Adipose tissue (tissue), 3 donors: ENCODE results near the gene RPTOR. TPM values are rescaled to one million over a fixed set of nuclear protein-coding genes. Genes with fewer than 3 reads are reported as not detected.

Experiments used
- H3K27ac ChIP-seq: one replicate; pipeline ENCODE4 v1.5.1; 2013; ENCODE audit warnings: low read depth, low read length
- WGBS, 3 donors: extraction: QIAGEN DNeasy Blood & Tissue Kit; methylation state at CpG; one replicate each; pipeline ENCODE4 v1.1.7; 2013; 5-methylcytosine and 5-hydroxymethylcytosine counted together
- polyA plus RNA-seq, 3 donors: library from polyadenylated mRNA; stranded (reverse); fragments of 200-250 nt; gene quantifications; one replicate each; pipeline ENCODE4 v1.2.3, GENCODE V29; 2013
- donor health status: healthy with polysubstance abuse.
- donor health status: Bipolar disorder and iron deficiency.
- donor health status: healthy.

RPTOR gene
- polyA plus RNA-seq, 3 donors, result 5.8 to 13.2 (median 7.5) TPM

DNA sequence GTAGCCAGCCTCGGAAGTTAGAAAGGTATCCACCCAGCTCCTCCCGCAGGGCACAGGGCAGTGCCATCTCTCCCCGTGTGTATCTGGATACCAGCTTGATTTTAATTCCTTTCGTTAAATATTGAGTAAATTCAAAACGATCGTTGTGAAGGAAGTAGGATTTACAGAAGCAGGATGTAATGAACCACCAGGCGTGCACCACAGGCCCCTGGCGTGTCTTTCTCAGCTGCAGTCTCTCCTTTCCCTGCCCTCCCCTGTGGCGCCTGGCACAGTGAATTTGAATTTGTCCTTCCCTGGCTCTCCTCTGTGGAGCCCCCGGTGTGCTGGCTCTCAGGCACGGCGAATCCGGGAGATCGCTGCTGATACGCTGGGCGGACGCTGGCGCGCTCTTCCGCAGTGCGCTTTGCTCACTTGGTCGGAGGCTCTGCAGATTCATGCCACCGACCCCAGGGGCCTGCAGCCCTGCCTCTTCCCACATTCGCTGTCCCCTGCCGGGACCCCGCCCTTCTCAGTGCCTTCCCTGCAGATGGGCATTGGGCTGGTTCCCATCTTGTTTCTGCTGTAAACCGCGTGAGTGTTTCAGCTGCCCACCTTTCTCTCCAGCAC, 164.6 kb downstream of the RPTOR start:
- 77 to 93% (median 84%) methylated on average over 28 of the region's 28 CpGs for WGBS, 3 donors
- no peak overlapping the region for H3K27ac ChIP-seq

GRCh38 chr17:80710714-80711302, 166.2 kb downstream of the RPTOR start:
- 74 to 89% (median 89%) methylated on average over 4 of the region's 4 CpGs for WGBS, 3 donors
- no peak overlapping the region for H3K27ac ChIP-seq

DNA sequence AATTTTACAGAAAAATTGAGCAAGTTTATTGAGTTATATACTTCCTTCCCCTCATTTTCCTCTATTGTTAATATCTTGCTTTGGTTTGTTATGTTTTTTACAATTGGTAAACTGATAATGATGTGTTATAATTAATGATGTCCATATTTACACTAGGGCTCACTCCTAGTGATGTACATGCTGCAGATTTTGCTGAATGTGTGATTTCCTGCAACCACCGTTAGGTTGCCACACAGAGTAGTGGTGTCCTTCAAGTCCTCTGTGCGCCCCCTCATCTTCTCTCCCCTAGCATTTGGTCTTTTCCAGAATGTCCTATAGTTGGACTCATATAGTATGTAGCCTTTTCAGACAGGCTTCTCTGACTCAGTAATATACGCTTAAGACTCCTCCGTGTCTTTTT, 167.5 kb downstream of the RPTOR start:
- no peak overlapping the region for H3K27ac ChIP-seq
- 82 to 97% (median 91%) methylated on average over 4 of the region's 4 CpGs for WGBS, 3 donors

GRCh38 chr17:80712606-80713005, 168.0 kb downstream of the RPTOR start:
- 81 to 92% (median 84%) methylated on average over 8 of the region's 8 CpGs for WGBS, 3 donors

GRCh38 chr17:80716986-80717719, 172.5 kb downstream of the RPTOR start:
- H3K27ac ChIP-seq, result no peak overlapping the region
- WGBS, 3 donors, result 96 to 98% (median 97%) methylated on average over 10 of the region's 10 CpGs

More at GRCh38 chr17:80712606-80713005, 168.0 kb downstream of the RPTOR start:
- H3K27ac ChIP-seq, result no peak overlapping the region

DNA sequence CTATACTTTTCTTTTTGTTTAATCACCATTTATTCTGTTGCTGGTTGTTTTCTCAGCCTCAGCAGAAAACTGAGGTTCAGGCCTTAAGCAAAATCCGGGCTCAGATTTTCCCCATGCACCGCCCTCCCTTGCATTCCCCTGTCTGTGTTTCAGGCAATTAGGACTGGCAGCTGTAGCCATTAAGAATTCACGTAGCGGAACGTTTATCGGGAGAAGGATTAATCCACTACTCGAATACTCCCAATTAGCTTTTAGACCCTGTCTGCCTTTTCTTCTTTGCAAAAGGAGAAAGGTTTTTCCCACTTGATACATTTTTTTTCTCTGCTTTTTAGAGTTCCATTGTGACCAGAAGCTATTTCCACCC, 173.1 kb downstream of the RPTOR start:
- no peak overlapping the region for H3K27ac ChIP-seq
- WGBS, 3 donors, result 88 to 93% (median 93%) methylated on average over 7 of the region's 7 CpGs

DNA sequence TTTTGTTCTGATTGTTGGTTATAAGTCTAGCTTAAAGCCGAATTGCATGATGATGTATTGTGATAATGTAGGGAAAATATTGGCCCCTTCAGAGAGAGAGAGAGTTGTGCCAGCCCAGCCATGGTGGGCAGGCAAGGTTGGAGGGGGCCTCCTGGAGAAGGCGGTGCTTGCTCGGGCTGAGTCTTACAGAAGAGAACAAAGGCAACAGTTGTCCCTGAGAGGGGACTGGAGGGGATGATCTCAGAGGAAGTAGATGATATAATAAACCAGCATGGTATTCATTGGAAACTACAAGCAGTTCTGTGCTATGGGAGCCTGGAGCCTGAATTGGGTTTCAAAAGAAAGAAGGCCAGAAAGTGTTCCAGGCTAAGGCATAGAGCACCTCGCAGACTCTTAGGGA, 173.8 kb downstream of the RPTOR start:
- no peak overlapping the region for H3K27ac ChIP-seq
- WGBS, 3 donors, result 89 to 95% (median 94%) methylated on average over 4 of the region's 4 CpGs

GRCh38 chr17:80719449-80719848, 174.8 kb downstream of the RPTOR start:
- 88 to 91% (median 89%) methylated on average over 9 of the region's 9 CpGs for WGBS, 3 donors
- no peak overlapping the region for H3K27ac ChIP-seq

- 71 to 78% (median 74%) methylated on average over 35 of the region's 35 CpGs for WGBS, 3 donors
- H3K27ac ChIP-seq, result no peak overlapping the region
Observed at GRCh38 chr17:80720610-80721577, 176.3 kb downstream of the RPTOR start.

DNA sequence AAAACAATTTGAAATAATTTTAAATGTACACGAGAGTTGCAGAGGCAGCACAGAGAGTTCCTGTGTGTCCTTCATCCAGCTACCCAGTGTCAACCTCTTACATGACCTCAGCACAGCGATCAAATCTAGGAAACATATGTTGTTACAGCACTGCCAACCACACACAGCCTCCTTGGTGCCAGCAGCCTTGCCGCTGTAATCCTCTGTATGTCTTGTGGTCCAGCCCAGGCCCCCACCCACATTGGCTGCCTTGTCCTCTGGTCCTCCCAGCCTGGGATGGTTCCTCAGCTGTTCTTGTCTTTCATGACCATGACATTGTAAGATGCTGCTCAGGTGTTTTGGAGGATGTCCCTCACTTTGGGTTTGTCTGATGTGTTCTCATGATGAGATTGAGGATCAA, 178.0 kb downstream of the RPTOR start:
- H3K27ac ChIP-seq, result no peak overlapping the region
- 77 to 92% (median 86%) methylated on average over 3 of the region's 3 CpGs for WGBS, 3 donors

- no peak overlapping the region for H3K27ac ChIP-seq
Observed at GRCh38 chr17:80724775-80725266, 180.2 kb downstream of the RPTOR start.

DNA sequence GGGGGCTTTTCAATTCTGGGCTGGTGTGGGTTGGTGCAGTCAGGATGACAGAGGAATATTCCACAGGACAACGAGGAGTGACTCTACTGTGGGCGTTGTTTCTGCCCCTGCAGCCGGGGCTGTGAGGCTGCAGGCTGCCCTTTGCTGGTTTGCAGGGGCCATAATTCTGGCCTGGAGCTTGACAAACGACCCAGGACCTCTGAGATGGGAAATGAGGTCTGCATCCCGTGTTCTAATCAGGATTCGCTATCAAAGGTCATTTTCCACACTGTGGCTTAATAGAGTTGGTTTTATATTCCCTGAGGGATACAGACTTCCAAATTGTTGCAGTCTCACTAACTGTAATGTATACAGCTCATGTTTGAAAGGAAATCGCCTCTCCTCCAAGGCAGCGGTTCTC, 180.9 kb downstream of the RPTOR start:
- 54 to 70% (median 63%) methylated on average over 8 of the region's 8 CpGs for WGBS, 3 donors
- no peak overlapping the region for H3K27ac ChIP-seq

More at GRCh38 chr17:80724775-80725266, 180.2 kb downstream of the RPTOR start:
- WGBS, 3 donors, result 78 to 94% (median 79%) methylated on average over 16 of the region's 16 CpGs

- no peak overlapping the region for H3K27ac ChIP-seq
- 81 to 91% (median 89%) methylated on average over 42 of the region's 42 CpGs for WGBS, 3 donors
Observed at GRCh38 chr17:80726558-80727408, 182.1 kb downstream of the RPTOR start.

DNA sequence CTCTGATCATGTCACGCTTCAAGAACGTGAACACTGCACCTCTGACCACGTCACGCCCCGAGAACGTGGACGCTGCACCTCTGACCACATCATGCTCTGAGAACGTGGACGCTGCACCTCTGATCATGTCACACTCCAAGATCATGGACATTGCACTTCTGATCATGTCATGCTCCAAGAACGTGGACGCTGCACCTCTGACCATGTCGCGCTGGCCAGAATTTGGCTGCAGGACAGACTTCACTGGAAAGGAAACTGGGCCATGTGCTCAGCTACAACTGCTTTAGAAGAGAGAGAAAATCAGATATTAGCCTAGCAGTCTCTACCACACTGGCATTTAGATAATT, 182.7 kb downstream of the RPTOR start:
- 84 to 93% (median 87%) methylated on average over 13 of the region's 13 CpGs for WGBS, 3 donors

GRCh38 chr17:80729016-80729415, 184.4 kb downstream of the RPTOR start:
- WGBS, 3 donors, result 82 to 92% (median 89%) methylated on average over 7 of the region's 7 CpGs
- H3K27ac ChIP-seq, result no peak overlapping the region

More for the DNA sequence above, 182.7 kb downstream of the RPTOR start:
- H3K27ac ChIP-seq, result no peak overlapping the region

- WGBS, 3 donors, result 89 to 95% (median 93%) methylated on average over 10 of the region's 10 CpGs
- H3K27ac ChIP-seq, result no peak overlapping the region
Observed at GRCh38 chr17:80729761-80730160, 185.1 kb downstream of the RPTOR start.

GRCh38 chr17:80730739-80731138, 186.1 kb downstream of the RPTOR start:
- H3K27ac ChIP-seq, result no peak overlapping the region
- 95 to 99% (median 96%) methylated on average over 6 of the region's 6 CpGs for WGBS, 3 donors

GRCh38 chr17:80731323-80731722, 186.7 kb downstream of the RPTOR start:
- H3K27ac ChIP-seq, result no peak overlapping the region
- 84 to 85% (median 85%) methylated on average over 7 of the region's 7 CpGs for WGBS, 3 donors
